ENCODE data around the gene PEPD.

Gene PEPD

DNA sequence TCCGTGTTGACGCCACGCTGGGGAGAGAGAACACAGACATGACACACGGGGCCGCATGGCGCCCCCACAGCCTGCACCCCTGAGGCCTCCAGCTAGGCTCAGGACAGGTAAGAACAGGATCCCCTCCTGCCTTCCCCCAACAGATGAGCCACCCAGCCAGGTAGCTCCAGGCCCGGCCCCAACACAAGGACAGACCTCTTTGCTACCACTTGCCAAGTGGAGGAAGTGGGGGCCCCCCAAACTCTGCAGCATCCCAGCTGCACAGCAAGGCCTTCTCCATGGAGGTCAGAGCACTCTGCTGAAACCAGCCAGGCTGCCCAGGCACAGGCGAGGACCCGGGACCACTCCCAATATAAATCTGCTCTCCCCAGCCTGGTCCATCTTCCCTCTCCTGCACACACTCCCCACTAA lies 31.5 kb downstream of the PEPD start:
- TF ChIP-seq, protein P1, sequence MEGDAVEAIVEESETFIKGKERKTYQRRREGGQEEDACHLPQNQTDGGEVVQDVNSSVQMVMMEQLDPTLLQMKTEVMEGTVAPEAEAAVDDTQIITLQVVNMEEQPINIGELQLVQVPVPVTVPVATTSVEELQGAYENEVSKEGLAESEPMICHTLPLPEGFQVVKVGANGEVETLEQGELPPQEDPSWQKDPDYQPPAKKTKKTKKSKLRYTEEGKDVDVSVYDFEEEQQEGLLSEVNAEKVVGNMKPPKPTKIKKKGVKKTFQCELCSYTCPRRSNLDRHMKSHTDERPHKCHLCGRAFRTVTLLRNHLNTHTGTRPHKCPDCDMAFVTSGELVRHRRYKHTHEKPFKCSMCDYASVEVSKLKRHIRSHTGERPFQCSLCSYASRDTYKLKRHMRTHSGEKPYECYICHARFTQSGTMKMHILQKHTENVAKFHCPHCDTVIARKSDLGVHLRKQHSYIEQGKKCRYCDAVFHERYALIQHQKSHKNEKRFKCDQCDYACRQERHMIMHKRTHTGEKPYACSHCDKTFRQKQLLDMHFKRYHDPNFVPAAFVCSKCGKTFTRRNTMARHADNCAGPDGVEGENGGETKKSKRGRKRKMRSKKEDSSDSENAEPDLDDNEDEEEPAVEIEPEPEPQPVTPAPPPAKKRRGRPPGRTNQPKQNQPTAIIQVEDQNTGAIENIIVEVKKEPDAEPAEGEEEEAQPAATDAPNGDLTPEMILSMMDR (IDR thresholded peaks at IDR 0.05; ENCODE audit: extremely low read depth, missing control alignments): no peak
- DNase-seq (ENCODE audit: low spot score): no peak

DNA sequence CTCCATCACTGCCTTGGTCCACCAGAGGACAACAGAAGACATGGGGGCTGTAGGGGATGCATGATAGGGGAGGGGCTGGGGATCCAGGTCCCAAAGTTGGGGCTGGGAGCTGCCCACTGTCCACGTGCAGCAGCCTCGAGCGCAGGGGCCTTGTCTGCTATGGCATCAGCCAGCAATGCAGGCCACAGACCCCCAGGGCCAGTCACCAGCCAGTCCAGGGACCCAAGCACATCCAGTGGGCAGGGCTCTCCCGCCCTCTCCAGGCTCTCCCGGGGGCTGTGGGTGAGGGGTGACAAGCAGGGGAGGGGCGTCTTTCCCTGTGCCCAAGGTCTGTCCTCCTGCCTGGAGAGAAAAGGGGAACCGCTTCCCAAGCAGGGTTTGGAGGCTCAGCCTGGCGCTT lies 32.8 kb downstream of the PEPD start:
- TF ChIP-seq, protein P1 (IDR thresholded peaks at IDR 0.05; ENCODE audit: extremely low read depth, missing control alignments): no peak

DNA sequence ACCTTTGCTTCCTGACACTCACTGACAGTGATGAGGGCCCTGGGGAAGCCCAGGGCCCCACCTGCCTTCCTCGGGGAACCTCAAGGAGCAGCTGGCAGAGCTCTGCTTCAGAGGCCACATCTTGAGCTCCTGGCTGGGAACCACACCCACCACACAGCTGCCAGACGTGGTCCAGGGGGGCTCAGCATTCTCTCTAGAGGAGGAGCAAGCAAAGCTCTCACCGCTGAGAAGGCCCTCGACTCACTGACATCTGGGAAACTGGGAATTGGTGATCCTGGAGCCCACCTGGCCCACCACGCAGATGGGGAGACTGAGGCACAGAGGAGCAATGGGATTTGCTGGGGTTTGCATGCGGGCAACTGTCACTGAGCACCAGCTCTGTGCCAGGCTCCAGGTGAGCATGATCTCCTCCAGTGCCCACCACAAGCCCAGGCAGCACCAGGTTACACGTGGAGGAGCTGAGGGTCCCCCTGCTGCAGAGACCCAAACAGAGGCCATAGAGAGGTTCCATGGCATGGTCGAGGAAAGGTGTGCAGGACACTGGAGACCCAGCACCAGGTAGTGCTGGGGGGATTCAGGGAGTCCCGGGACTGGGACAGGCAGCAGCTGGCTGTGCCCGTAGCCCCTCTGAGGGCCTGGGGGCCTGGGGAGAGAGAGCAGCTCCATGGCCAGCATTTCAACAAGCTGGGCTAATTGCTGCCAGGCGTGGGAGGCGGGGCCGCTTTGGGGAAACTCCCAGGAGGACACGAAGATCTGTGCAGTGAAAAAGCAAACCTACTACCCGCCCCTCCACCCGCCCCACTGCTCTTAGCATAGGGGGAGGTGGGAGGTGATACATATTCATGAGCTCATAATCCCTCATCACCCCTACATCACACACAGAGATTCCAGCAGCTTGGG lies 33.4 kb downstream of the PEPD start:
- DNase-seq (ENCODE audit: low spot score): no peak
- TF ChIP-seq, protein P1 (IDR thresholded peaks at IDR 0.05; ENCODE audit: extremely low read depth, missing control alignments): no peak

More for the DNA sequence above, 32.8 kb downstream of the PEPD start:
- DNase-seq (ENCODE audit: low spot score): no peak

DNA sequence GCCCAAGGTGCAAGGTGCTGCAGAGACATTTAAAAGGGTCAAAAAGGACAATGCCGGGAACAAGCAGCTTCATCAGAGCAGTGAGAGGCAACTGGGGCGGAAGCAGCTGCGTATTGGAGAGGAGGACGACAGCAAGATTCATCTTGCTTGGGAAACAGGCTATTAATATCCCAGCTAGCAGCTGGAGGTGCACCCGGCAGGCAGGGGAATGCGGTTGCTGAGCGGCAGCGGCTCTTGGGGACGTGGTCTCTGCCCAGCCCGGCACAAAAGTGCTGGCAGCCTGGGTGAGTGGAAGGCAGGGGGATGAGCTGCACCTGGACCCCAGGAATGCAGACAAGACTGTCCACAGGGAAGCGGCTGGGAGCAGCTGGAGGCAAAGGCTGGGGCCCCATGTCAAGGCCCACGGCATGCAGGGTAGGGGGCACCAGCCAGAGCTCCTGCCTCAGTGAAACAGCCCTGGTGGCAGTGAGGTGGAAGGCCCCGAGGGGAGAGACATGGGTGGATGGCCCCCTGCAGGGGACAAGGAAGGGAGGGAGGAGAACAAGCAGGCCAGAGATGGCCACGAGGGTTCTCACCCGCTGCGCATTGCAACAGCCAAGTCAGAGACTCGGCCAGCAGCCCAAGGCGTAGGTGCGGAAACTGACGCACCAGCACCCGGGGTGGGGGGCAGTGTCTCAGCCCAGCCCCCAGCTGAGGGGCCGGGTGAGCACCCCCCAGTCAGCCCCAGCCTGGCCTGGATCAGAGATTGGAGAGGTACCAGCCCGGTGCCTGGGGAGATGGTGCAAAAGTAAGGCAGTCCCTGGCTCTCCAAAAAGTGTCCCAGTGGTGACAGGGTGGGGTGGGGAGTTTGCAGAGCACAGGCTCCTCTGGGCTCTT lies 34.4 kb downstream of the PEPD start:
- no peak for DNase-seq (ENCODE audit: low spot score)

DNA sequence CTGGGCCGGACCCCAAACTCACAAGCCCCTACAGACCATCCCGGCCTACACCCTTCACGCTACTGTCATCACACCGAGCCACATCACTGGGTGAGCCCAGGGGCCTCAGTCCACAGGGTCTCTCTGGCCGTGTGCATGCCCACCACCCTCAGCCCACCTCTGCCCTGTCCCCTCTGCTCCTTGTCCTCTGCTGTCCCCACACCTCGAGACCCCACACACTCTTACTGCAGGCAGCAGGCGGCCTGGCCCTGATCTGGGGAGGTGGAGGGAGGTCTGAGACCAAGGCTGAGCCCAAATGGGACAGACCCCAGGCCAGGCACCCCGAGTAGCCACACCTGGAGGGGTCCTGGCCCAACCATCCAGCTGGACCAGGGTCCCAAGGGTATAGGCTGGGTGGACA lies 35.2 kb downstream of the PEPD start:
- no peak for DNase-seq (ENCODE audit: low spot score)
- TF ChIP-seq, protein P1 (IDR thresholded peaks at IDR 0.05; ENCODE audit: extremely low read depth, missing control alignments): no peak

More for the DNA sequence above, 34.4 kb downstream of the PEPD start:
- TF ChIP-seq, protein P1 (IDR thresholded peaks at IDR 0.05; ENCODE audit: extremely low read depth, missing control alignments): no peak

DNA sequence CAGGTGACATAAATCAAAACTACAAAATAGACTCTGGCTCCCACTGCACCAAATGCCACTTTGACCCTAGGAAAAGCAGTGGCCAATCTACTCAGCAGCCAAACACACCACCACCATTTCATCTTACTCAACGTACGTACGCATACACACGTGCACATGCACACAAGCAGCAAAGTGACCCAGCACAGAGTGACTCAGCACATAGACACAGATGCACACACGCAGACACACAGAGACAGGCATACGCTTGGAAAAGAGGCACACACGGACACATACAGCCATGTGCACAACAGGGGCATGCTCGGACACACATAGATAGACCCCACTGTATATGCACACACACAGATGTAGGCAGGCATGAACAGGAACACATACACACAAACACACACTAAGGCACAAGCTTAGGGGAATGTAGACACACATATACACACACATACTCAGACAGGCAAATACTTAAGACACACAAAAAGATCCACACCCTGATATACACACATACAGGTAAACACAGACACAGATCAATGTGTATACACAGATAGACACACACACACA lies 37.3 kb downstream of the PEPD start:
- no peak for DNase-seq (ENCODE audit: low spot score)
- TF ChIP-seq, protein P1 (IDR thresholded peaks at IDR 0.05; ENCODE audit: extremely low read depth, missing control alignments): no peak
